Parathyroid adenoma (tissue), 2 donors: ENCODE measurements around the gene DTX2.
"Not testable (repeated sequence)": the region's sequence is repeated elsewhere in the genome, so short reads cannot be mapped to it uniquely, and the experiment has no call there.

ENCODE experiments used
- H2AFZ ChIP-seq: fragments of 300-600 bp; sonication (generic); one replicate; pipeline ENCODE4 v1.7.0; 2017; ENCODE audit warnings: antibody characterized with exemption, mild to moderate bottlenecking
- H3K27ac ChIP-seq: fragments of 300-600 bp; sonication (generic); one replicate; pipeline ENCODE4 v1.7.0; 2017
- H3K27me3 ChIP-seq: fragments of 300-600 bp; sonication (generic); one replicate; pipeline ENCODE4 v1.7.0; 2017; ENCODE audit warnings: low read length; ENCODE audit not compliant: control insufficient read depth, insufficient read depth
- H3K36me3 ChIP-seq: fragments of 300-600 bp; sonication (generic); one replicate; pipeline ENCODE4 v1.7.0; 2017; ENCODE audit warnings: low read length; ENCODE audit not compliant: control insufficient read depth, insufficient read depth
- H3K4me1 ChIP-seq: fragments of 300-600 bp; sonication (generic); one replicate; pipeline ENCODE4 v1.7.0; 2017; ENCODE audit warnings: control low read depth
- H3K4me2 ChIP-seq: fragments of 300-600 bp; sonication (generic); one replicate; pipeline ENCODE4 v1.7.0; 2017; ENCODE audit warnings: low read length
- H3K4me3 ChIP-seq: fragments of 300-600 bp; sonication (generic); one replicate; pipeline ENCODE4 v1.7.0; 2017; ENCODE audit warnings: low read depth, low read length
- H3K79me2 ChIP-seq: fragments of 300-600 bp; sonication (generic); one replicate; pipeline ENCODE4 v1.7.0; 2017; ENCODE audit warnings: control low read depth
- H3K9ac ChIP-seq: fragments of 300-600 bp; sonication (generic); one replicate; pipeline ENCODE4 v1.7.0; 2017; ENCODE audit warnings: mild to moderate bottlenecking
- H3K9me3 ChIP-seq: fragments of 300-600 bp; sonication (generic); one replicate; pipeline ENCODE4 v1.7.0; 2017; ENCODE audit warnings: low read length; ENCODE audit not compliant: control insufficient read depth
- donor health status: primary hyperparathyroidism.

DTX2 gene

DNA sequence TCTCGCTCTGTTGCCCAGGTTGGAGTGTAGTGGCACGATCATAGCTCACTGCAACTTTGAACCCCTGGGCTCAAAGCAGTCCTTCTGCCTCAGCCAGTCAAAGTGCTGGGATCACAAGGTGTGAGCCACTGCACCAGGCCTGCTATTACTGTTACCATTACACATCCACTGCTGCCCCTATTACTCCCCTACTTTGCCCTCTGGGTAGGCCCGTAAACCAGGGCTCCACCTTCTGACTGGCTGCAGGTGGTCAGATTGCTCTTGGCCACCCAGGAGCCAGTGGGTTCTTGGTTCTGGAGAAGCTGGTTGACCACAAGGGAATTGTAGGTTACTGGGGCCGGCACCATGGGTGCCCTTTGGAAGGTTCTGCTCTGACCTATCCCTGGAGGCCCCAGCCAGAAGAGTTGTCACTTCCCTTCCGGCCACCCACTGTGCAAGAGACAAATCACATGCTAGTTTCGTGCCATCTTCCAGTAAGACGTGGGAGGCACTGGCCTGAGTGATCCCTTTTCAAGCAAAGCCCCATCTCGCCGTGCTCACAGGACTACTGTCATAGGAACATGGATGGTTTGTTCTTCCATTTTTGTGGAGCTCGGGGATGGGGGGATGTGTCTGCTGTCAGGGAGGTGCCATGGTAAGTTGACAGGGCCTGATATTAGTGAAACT is 10.2 kb downstream of the DTX2 start:
- not testable (repeated sequence) for H3K9me3 ChIP-seq, H3K9ac ChIP-seq, H3K4me3 ChIP-seq, H3K36me3 ChIP-seq, H2AFZ ChIP-seq, H3K79me2 ChIP-seq, H3K27ac ChIP-seq, H3K27me3 ChIP-seq, H3K4me1 ChIP-seq, H3K4me2 ChIP-seq

DNA sequence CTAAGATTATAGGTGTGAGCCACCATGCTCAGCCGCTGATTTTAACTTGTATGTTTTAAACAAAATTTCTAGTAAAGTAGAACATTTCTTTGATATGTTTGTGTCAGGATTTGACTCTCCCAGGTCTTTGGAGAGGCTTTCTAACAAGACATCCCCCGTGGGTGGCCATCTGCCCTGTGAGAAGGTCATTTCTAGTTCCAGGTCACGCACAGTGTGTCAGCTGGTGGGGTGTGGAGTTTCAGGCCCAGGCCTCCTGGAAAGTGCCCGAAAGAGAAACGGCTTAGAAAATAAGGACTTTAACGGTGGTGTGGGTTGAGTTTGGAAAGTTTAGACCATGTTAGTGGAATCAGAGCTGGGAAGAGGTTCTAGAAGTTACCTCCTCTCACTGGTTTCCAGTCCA is 11.6 kb downstream of the DTX2 start:
- not testable (repeated sequence) for H3K27me3 ChIP-seq, H3K9me3 ChIP-seq, H3K27ac ChIP-seq, H3K4me3 ChIP-seq, H3K79me2 ChIP-seq, H3K36me3 ChIP-seq, H2AFZ ChIP-seq, H3K4me1 ChIP-seq, H3K4me2 ChIP-seq, H3K9ac ChIP-seq

DNA sequence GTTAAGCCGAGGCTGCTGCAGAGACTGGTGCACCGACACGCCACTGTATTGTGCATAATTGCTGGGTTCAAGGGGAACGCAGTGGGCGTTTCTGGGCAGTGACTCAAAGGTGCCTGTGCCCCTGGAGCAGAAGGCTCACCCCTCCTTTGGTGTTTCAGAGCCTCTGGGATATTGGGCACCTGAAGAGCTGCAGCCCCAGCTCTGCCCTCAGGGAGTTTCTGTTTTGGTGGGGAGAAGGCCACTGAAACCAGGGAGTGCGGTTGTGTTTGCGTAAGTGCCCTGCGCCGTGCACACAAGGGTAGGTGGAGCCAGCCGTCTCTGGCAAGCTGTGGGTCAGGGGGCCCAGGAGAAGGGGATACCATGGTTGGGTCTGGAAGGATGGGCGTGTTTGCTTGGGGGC is 14.8 kb downstream of the DTX2 start:
- not testable (repeated sequence) for H3K79me2 ChIP-seq, H3K9ac ChIP-seq, H3K4me3 ChIP-seq

GRCh38 chr7:76476742-76477474 is 15.4 kb downstream of the DTX2 start:
- H3K79me2 ChIP-seq, H3K4me1 ChIP-seq, H3K27ac ChIP-seq, H3K9me3 ChIP-seq, H3K9ac ChIP-seq, H3K4me3 ChIP-seq, H3K4me2 ChIP-seq, H3K27me3 ChIP-seq, H2AFZ ChIP-seq, H3K36me3 ChIP-seq: not testable (repeated sequence)

More for the DNA sequence above, 14.8 kb downstream of the DTX2 start:
- H3K36me3 ChIP-seq, H3K4me1 ChIP-seq, H3K27me3 ChIP-seq, H2AFZ ChIP-seq, H3K9me3 ChIP-seq, H3K4me2 ChIP-seq, H3K27ac ChIP-seq: not testable (repeated sequence)

GRCh38 chr7:76479628-76480027 is 18.1 kb downstream of the DTX2 start:
- H2AFZ ChIP-seq, H3K4me3 ChIP-seq, H3K4me2 ChIP-seq, H3K27ac ChIP-seq, H3K9ac ChIP-seq, H3K36me3 ChIP-seq, H3K79me2 ChIP-seq, H3K4me1 ChIP-seq, H3K9me3 ChIP-seq, H3K27me3 ChIP-seq: not testable (repeated sequence)

- not testable (repeated sequence) for H3K27ac ChIP-seq, H3K9me3 ChIP-seq, H2AFZ ChIP-seq, H3K27me3 ChIP-seq, H3K4me3 ChIP-seq, H3K9ac ChIP-seq, H3K4me1 ChIP-seq, H3K79me2 ChIP-seq, H3K36me3 ChIP-seq, H3K4me2 ChIP-seq
Observed at GRCh38 chr7:76480403-76481253, 19.1 kb downstream of the DTX2 start.

GRCh38 chr7:76482660-76483059 is 21.2 kb downstream of the DTX2 start:
- not testable (repeated sequence) for H3K9me3 ChIP-seq, H3K79me2 ChIP-seq, H3K4me2 ChIP-seq

DNA sequence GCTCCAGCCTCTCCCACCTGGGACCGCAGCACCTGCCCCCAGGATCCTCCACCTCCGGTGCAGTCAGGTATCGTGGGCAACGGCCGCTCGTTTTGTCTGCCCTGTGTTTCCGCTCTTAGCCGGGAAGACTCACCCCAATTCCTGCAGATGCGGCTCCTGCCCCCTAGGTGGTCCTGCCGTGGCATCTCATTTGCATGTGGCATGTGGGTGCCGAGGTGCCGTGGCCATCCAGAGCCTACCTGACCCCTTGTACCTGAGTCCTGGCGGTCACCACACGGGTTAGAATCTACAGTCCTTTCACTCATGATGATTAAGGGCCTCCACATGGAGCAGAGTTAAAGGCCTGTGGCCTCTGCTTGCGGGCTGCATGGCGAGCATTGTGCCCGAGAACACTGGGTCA is 21.6 kb downstream of the DTX2 start:
- not testable (repeated sequence) for H2AFZ ChIP-seq, H3K4me3 ChIP-seq, H3K27ac ChIP-seq, H3K9me3 ChIP-seq, H3K27me3 ChIP-seq, H3K79me2 ChIP-seq, H3K4me2 ChIP-seq, H3K36me3 ChIP-seq, H3K4me1 ChIP-seq, H3K9ac ChIP-seq

More at GRCh38 chr7:76482660-76483059, 21.2 kb downstream of the DTX2 start:
- not testable (repeated sequence) for H3K27ac ChIP-seq, H3K27me3 ChIP-seq, H2AFZ ChIP-seq, H3K9ac ChIP-seq, H3K36me3 ChIP-seq, H3K4me3 ChIP-seq, H3K4me1 ChIP-seq

GRCh38 chr7:76484456-76484855 is 22.9 kb downstream of the DTX2 start:
- not testable (repeated sequence) for H3K9me3 ChIP-seq, H2AFZ ChIP-seq, H3K4me2 ChIP-seq, H3K27me3 ChIP-seq, H3K4me3 ChIP-seq, H3K27ac ChIP-seq, H3K79me2 ChIP-seq, H3K36me3 ChIP-seq, H3K9ac ChIP-seq, H3K4me1 ChIP-seq

- not testable (repeated sequence) for H3K4me1 ChIP-seq, H3K27ac ChIP-seq, H2AFZ ChIP-seq, H3K9ac ChIP-seq, H3K4me2 ChIP-seq, H3K9me3 ChIP-seq, H3K4me3 ChIP-seq, H3K36me3 ChIP-seq, H3K79me2 ChIP-seq, H3K27me3 ChIP-seq
Observed at GRCh38 chr7:76485822-76486610, 24.5 kb downstream of the DTX2 start.
